Calu3 (cell line): ENCODE measurements around the gene ZC3H12D. TPM values are rescaled to one million over a fixed set of nuclear protein-coding genes. Genes with fewer than 3 reads are reported as not detected.

Experiments used
- BruUV-seq: library from RNA; stranded (reverse); fragments of 400-500 nt; replicated peaks from 2 replicates; lab custom pipeline; 2021; lab: Mats Ljungman, UMichigan
- CTCF ChIA-PET: fragments of 300-600 bp; sonication (Branson Sonifier 250); formaldehyde crosslinking; loops from one replicate; lab custom pipeline; 2022; ENCODE audit warnings: antibody characterized with exemption; lab: Charles Lee
- DNase-seq: peaks from one replicate; pipeline ENCODE4 v3.0.0; 2022
- H3K27ac Mint-ChIP-seq: one replicate; pipeline ENCODE4 v1.8.0; 2022; ENCODE audit warnings: mixed read lengths; ENCODE audit not compliant: unreplicated experiment
- H3K27me3 Mint-ChIP-seq: one replicate; pipeline ENCODE4 v1.8.0; 2022; ENCODE audit warnings: mixed read lengths; ENCODE audit not compliant: unreplicated experiment
- H3K36me3 Mint-ChIP-seq: one replicate; pipeline ENCODE4 v1.8.0; 2022; ENCODE audit warnings: mild to moderate bottlenecking, moderate library complexity, mixed read lengths; ENCODE audit not compliant: insufficient read depth, unreplicated experiment
- H3K4me1 Mint-ChIP-seq: one replicate; pipeline ENCODE4 v1.8.0; 2022; ENCODE audit warnings: mild to moderate bottlenecking, low read depth, mixed read lengths; ENCODE audit not compliant: unreplicated experiment
- H3K4me3 Mint-ChIP-seq: one replicate; pipeline ENCODE4 v1.8.0; 2022; ENCODE audit warnings: mild to moderate bottlenecking, low read depth, moderate library complexity, mixed read lengths; ENCODE audit not compliant: unreplicated experiment
- H3K9me3 Mint-ChIP-seq: one replicate; pipeline ENCODE4 v1.8.0; 2022; ENCODE audit warnings: low read depth, mixed read lengths; ENCODE audit not compliant: unreplicated experiment
- intact Hi-C: fragments of 100-400 bp; cut with micrococcal nuclease; formaldehyde crosslinking; loops from one replicate; pipeline ENCODE4 v1.10.0; 2022; ENCODE audit not compliant: unreplicated experiment
- total RNA-seq: library from RNA; stranded (reverse); gene quantifications from 2 replicates; pipeline ENCODE4 v1.2.3, GENCODE V29; 2022
- TF ChIP-seq, protein P1 (sequence below): fragments of 200-600 bp; IDR thresholded peaks from one replicate; pipeline ENCODE4 v1.8.0; 2022; ENCODE audit warnings: antibody characterized with exemption; ENCODE audit not compliant: unreplicated experiment

ZC3H12D gene
- total RNA-seq, 1 experiment from 2014 or later: 0.05 TPM

DNA sequence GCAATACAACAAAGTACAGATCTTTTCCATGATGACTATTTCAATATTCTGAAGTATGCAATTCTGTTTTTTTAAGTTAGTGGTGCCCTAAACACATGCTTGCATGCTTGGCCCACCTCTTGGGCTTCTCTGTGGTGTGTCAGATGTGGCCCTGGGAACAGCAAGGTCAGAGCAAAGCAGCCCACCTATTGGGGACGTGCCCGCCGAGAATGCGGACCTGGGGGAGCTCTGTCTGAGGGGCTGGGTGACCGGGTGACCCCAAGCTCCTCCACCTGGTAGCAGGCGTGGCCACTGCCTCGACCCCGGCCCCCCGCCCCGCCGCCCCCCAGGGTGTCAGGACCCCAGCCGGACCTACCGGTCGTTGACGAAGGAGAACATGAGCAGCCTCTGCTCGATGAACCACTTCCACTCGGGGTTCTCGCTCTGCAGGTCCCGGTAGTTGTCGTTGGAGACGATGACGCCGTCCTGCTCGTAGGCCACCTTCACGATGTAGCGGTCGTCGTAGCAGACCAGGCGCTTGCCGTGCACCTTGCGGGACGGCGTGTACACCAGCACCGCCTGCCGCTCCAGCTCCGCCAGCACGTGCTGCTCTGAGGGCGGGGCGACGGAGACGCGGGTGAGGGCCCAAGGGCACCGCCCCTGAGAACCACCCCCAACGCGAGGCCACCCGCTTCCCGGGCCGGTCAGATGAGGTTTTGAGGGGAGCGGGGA lies 28.3 kb downstream of the ZC3H12D start:
- TF ChIP-seq, protein P1, sequence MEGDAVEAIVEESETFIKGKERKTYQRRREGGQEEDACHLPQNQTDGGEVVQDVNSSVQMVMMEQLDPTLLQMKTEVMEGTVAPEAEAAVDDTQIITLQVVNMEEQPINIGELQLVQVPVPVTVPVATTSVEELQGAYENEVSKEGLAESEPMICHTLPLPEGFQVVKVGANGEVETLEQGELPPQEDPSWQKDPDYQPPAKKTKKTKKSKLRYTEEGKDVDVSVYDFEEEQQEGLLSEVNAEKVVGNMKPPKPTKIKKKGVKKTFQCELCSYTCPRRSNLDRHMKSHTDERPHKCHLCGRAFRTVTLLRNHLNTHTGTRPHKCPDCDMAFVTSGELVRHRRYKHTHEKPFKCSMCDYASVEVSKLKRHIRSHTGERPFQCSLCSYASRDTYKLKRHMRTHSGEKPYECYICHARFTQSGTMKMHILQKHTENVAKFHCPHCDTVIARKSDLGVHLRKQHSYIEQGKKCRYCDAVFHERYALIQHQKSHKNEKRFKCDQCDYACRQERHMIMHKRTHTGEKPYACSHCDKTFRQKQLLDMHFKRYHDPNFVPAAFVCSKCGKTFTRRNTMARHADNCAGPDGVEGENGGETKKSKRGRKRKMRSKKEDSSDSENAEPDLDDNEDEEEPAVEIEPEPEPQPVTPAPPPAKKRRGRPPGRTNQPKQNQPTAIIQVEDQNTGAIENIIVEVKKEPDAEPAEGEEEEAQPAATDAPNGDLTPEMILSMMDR: no peak
- no peaks in the 10 kb centered on the region for H3K9me3 Mint-ChIP-seq

DNA sequence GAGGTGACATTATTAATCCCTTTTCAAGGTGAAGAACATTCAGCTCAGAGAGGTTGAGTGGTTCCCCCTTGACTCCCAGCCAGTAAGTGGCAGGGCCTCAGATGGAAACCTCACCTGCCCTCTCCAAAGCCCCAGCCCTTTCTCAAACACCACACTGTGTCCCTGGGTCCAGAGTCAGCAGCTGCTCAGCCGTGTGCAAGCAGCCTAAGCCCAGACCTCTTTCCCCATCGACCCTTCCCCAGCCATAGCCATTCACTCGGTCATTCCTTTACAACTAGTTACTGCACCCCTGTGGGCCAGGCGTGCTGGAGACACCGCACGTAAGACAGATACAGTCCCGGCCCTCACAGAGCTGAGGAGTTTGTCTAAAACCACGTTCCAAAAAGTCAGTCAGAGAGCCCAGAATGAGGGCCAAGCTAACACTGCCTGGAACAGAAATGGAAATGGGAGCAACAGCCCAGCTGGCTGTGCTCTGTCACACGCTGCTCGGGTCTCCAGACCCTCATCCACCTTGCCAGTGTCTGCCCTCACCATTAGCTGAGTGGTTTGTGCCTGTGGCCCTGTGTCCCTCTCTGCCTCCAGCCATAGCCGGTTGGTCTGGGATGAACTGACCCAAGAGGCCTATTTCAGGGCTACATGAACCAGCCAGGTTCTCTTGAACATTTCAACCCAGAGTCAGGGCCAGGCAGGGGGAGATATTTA lies 29.6 kb downstream of the ZC3H12D start:
- DNase-seq: no peak
- BruUV-seq: no TSS peak
- intact Hi-C loops: no loop called here
- Mint-ChIP-seq H3K9me3 (no peaks in the 10 kb centered on the region), H3K4me1 (no peaks in the 10 kb centered on the region), H3K36me3 (peaks cover 4% of the 10 kb centered on the region), H3K27ac (no peak overlapping the region), H3K27me3 (no peaks in the 10 kb centered on the region), H3K4me3 (no peak overlapping the region)
- TF ChIP-seq, protein P1: no peak
- CTCF ChIA-PET: no interaction called here

More for the DNA sequence above, 28.3 kb downstream of the ZC3H12D start:
- DNase-seq: no peak
- no peak overlapping the region for H3K4me3 Mint-ChIP-seq
- no peaks in the 10 kb centered on the region for H3K27me3 Mint-ChIP-seq
- CTCF ChIA-PET: interaction anchor here (0.5 kb wide), 1 partner anchor 692 kb away, joined by 3 read pairs; no protein-coding TSS in a partner anchor
- intact Hi-C loops: no loop called here
- no TSS peak for BruUV-seq
- no peaks in the 10 kb centered on the region for H3K4me1 Mint-ChIP-seq
- no peak overlapping the region for H3K27ac Mint-ChIP-seq
- H3K36me3 Mint-ChIP-seq: no peaks in the 10 kb centered on the region

DNA sequence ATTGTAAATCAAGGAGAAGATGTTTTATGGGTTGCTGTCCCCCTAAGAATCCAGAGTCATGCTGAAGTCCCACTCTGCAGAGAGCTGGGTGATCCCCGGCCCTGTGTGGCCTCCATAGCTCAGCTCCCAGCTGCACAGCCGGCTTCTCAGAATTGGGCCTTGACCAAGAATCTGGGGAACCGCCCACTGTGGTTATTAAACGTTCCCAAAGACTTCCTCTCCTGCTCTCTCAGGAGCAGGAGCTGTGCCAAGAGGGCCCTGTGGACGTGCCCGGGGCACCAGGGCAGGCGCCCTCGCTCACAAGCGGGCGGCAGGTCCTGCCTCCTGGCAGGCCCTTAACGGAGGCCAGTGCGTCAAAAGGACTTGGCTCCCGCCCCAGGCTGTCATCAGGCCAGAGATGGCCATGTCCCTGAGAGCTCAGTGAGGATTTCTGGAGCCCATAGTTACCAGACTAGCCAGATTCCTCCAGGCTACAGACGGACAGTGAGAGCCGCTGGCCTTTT lies 30.4 kb downstream of the ZC3H12D start:
- Mint-ChIP-seq H3K9me3 (no peaks in the 10 kb centered on the region), H3K36me3 (peaks cover 4% of the 10 kb centered on the region), H3K27ac (no peak overlapping the region), H3K4me1 (no peaks in the 10 kb centered on the region), H3K27me3 (no peaks in the 10 kb centered on the region), H3K4me3 (no peak overlapping the region)
- DNase-seq: peak; percentile 27
- TF ChIP-seq, protein P1: no peak
- BruUV-seq: no TSS peak
- CTCF ChIA-PET: no interaction called here
- intact Hi-C loops: no loop called here

DNA sequence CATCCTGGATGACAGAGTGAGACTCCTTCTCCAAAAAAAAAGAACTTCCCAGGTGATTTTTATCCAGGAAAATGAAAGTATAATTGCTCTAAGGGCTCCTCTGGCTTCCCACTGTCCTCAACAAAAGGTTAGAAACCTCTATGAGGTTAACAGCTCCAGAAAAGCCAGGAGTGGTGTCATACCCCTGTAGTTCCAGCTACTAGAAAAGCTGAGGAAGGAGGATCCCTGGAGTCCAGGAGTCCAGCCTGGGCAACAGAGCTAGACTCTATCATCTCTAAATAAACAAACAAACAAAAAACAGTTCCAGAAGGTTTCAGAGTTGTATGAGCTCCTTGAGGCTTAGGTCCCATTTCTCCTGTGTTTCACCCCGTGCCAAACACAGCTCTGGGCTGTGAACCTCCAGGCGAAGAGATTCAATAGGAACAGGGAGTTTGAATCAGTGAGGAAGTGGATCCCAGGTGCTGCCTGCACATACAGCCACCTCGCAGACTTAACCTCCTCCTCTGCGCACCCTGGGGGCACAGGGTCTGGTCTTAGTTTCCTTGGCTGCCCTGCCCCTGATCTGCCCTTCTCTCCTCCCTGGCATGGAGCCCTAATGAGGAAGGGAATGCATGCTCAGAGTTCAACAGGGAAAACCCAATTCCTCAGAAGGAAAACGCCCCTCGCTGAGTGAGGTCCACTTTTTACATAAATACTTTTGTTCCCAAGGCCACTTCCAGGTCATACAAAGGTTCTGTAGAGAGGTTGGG lies 31.0 kb downstream of the ZC3H12D start:
- BruUV-seq: no TSS peak
- Mint-ChIP-seq H3K27ac (no peak overlapping the region), H3K36me3 (peaks cover 4% of the 10 kb centered on the region), H3K27me3 (no peaks in the 10 kb centered on the region), H3K4me1 (no peaks in the 10 kb centered on the region), H3K9me3 (no peaks in the 10 kb centered on the region), H3K4me3 (no peak overlapping the region)
- no peak for DNase-seq
- TF ChIP-seq, protein P1: no peak
- intact Hi-C loops: no loop called here
- CTCF ChIA-PET: interaction anchor here (0.6 kb wide), 1 partner anchor 261 kb away, joined by 3 read pairs; no protein-coding TSS in a partner anchor
